Cardiac fibroblast (primary cell): ENCODE data around the gene CLIC1.

Experiments used
- DNase-seq, 2 donors: peaks; one replicate each; pipeline versions ENCODE4 v3.0.0 to v3.0.0-alpha.2; 2010; ENCODE audit warnings: low read depth in 2 of 2
- H3K4me3 ChIP-seq, 2 donors: replicated peaks in 1 of 2; 1 replicate in 1 of 2; 2 replicates in 1 of 2; pipeline ENCODE4 v1.5.1; 2011; ENCODE audit warnings: low read depth in 2 of 2, low read length in 2 of 2, mild to moderate bottlenecking in 2 of 2, moderate library complexity in 1 of 2
- CTCF ChIP-seq: IDR thresholded peaks from one replicate; pipeline ENCODE4 v1.5.1; 2011; ENCODE audit warnings: low read depth, mild to moderate bottlenecking, low read length, inconsistent platforms

CLIC1 gene

GRCh38 chr6:31750411-31751022, 14.2 kb upstream of the CLIC1 start:
- peak in 1 of 2 donors; percentile 65 for DNase-seq
- TF ChIP-seq CTCF: no peak
- no peak overlapping the region for H3K4me3 ChIP-seq

GRCh38 chr6:31749301-31750036, 13.1 kb upstream of the CLIC1 start:
- no peak for TF ChIP-seq CTCF
- DNase-seq: no peak
- H3K4me3 ChIP-seq: no peak overlapping the region

GRCh38 chr6:31744422-31744821, 8.1 kb upstream of the CLIC1 start:
- no peak for TF ChIP-seq CTCF
- no peak for DNase-seq
- no peak overlapping the region for H3K4me3 ChIP-seq

- no peak for TF ChIP-seq CTCF
- DNase-seq: no peak
- no peak overlapping the region for H3K4me3 ChIP-seq
Measured at GRCh38 chr6:31742894-31743293, 6.6 kb upstream of the CLIC1 start.

GRCh38 chr6:31741815-31742214, 5.5 kb upstream of the CLIC1 start:
- DNase-seq: no peak
- H3K4me3 ChIP-seq: no peak overlapping the region
- no peak for TF ChIP-seq CTCF

- DNase-seq: peak in 1 of 2 donors; percentile 38
- peak overlapping the region; percentile 89 to 94 for H3K4me3 ChIP-seq
- no peak for TF ChIP-seq CTCF
Measured at GRCh38 chr6:31740397-31741223, 4.3 kb upstream of the CLIC1 start.
